ENCODE measurements around the gene HAUS1. TPM values are rescaled to one million over a fixed set of nuclear protein-coding genes. Genes with fewer than 3 reads are reported as not detected.

Gene HAUS1
- total RNA-seq, 1 experiment from 2014 or later: 87.1 TPM

Other genes with a start within 250 kb of the HAUS1 start
- gene EPG5, start 137.1 kb upstream of the HAUS1 start, total RNA-seq (2014; rRNA removed): 51.0 and 66.7 TPM in 2 replicates
- gene PSTPIP2, start 32.1 kb upstream of the HAUS1 start, total RNA-seq (2014; rRNA removed): 8.7 and 10.6 TPM in 2 replicates
- gene ATP5F1A, start 6.1 kb upstream of the HAUS1 start, total RNA-seq (2014; rRNA removed): 607 and 704 TPM in 2 replicates